HG03159 (cell line): ENCODE measurements around the gene EEF2.

Source experiments
- ATAC-seq: cut with Tn5 transposase; IDR thresholded peaks from one replicate; pipeline ENCODE4 v1.9.1; 2021; ENCODE audit warnings: mild to moderate bottlenecking, moderate library complexity; ENCODE audit not compliant: unreplicated experiment

The EEF2 gene

GRCh38 chr19:3984908-3985642, at the start of gene EEF2:
EEF2 (minus strand) TSS chr19:3985463; CDS start chr19:3985380, 83 bp downstream.
- ATAC-seq, result no peak

- no peak for ATAC-seq
These were observed 49.1 kb upstream of the EEF2 start for GRCh38 chr19:4034048-4035017.

- ATAC-seq, result no peak
These were observed 48.0 kb upstream of the EEF2 start for GRCh38 chr19:4033028-4033956.

- ATAC-seq, result no peak
These were observed 47.2 kb upstream of the EEF2 start for GRCh38 chr19:4032436-4032835.

- no peak for ATAC-seq
These were observed 46.2 kb upstream of the EEF2 start for GRCh38 chr19:4031420-4031819.

- no peak for ATAC-seq
These were observed 45.7 kb upstream of the EEF2 start for GRCh38 chr19:4030981-4031380.

GRCh38 chr19:4030552-4030951, 45.3 kb upstream of the EEF2 start:
- no peak for ATAC-seq

GRCh38 chr19:4029247-4029614, 44.0 kb upstream of the EEF2 start:
- ATAC-seq, result no peak

- no peak for ATAC-seq
These were observed 43.3 kb upstream of the EEF2 start for GRCh38 chr19:4028334-4029246.

- no peak for ATAC-seq
These were observed 41.9 kb upstream of the EEF2 start for GRCh38 chr19:4027146-4027545.

GRCh38 chr19:4025317-4025716, 40.1 kb upstream of the EEF2 start:
- ATAC-seq, result no peak

GRCh38 chr19:4023600-4024398, 38.5 kb upstream of the EEF2 start:
- ATAC-seq, result no peak

- no peak for ATAC-seq
These were observed 34.3 kb upstream of the EEF2 start for GRCh38 chr19:4019578-4019977.

- no peak for ATAC-seq
These were observed 33.7 kb upstream of the EEF2 start for GRCh38 chr19:4018775-4019504.

- ATAC-seq, result no peak
These were observed 32.9 kb upstream of the EEF2 start for GRCh38 chr19:4018140-4018613.

GRCh38 chr19:4016903-4017638, 31.8 kb upstream of the EEF2 start:
- ATAC-seq, result no peak

- ATAC-seq, result no peak
These were observed 31.2 kb upstream of the EEF2 start for GRCh38 chr19:4016486-4016885.
